Measurements from ENCODE around the gene HCRTR1.

The HCRTR1 gene

DNA sequence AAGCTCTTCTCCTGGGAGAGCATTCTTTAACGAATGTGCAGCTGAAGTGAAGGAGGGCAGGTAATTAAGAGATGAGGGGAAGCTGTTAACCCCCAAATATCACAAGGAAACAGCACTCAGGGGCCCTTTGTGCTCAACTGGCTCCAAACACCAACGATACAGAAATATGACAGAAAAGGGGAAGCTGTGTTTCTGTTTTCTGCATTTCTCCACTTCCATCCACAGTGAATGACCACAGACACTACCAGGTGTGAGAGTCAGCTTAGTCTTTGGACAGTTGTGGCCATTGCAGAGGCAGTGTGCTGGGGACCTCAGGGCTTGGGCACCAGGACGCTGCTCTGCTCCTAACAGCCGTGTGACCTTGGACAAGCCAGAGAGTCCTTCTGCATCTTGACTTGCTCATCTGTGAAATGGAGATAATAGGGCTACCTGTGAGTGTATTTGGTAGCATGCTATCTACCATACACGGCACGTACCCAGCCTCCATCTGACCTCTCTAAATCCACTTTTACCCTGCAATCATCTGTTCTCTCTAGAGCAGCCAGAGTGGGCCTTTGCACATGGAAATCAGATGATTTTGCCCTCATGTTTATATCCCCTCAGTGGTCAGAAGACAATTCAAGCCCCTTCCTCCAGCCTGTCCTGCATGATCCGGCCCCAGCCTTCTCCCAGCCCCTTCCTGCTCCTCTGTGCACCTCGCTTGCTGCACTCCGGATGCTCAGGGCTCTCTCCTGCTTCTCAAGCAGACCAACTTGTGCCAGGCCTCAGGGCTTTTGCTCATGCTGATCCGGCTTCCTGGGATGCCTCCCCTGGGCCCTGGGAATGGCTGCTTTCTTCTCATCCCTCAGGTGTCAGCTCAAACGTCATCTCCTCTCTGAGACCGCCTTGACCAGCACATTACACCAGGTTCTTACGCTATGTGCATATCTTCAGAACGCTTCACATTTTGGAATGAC is 45.9 kb upstream of the HCRTR1 start:
- TF ChIP-seq, protein P1, sequence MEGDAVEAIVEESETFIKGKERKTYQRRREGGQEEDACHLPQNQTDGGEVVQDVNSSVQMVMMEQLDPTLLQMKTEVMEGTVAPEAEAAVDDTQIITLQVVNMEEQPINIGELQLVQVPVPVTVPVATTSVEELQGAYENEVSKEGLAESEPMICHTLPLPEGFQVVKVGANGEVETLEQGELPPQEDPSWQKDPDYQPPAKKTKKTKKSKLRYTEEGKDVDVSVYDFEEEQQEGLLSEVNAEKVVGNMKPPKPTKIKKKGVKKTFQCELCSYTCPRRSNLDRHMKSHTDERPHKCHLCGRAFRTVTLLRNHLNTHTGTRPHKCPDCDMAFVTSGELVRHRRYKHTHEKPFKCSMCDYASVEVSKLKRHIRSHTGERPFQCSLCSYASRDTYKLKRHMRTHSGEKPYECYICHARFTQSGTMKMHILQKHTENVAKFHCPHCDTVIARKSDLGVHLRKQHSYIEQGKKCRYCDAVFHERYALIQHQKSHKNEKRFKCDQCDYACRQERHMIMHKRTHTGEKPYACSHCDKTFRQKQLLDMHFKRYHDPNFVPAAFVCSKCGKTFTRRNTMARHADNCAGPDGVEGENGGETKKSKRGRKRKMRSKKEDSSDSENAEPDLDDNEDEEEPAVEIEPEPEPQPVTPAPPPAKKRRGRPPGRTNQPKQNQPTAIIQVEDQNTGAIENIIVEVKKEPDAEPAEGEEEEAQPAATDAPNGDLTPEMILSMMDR (conservative IDR thresholded peaks at IDR 0.05): no peak
- no peak for TF ChIP-seq ZFX (IDR thresholded peaks at IDR 0.05)
- no peak overlapping the region for H3K27ac ChIP-seq

DNA sequence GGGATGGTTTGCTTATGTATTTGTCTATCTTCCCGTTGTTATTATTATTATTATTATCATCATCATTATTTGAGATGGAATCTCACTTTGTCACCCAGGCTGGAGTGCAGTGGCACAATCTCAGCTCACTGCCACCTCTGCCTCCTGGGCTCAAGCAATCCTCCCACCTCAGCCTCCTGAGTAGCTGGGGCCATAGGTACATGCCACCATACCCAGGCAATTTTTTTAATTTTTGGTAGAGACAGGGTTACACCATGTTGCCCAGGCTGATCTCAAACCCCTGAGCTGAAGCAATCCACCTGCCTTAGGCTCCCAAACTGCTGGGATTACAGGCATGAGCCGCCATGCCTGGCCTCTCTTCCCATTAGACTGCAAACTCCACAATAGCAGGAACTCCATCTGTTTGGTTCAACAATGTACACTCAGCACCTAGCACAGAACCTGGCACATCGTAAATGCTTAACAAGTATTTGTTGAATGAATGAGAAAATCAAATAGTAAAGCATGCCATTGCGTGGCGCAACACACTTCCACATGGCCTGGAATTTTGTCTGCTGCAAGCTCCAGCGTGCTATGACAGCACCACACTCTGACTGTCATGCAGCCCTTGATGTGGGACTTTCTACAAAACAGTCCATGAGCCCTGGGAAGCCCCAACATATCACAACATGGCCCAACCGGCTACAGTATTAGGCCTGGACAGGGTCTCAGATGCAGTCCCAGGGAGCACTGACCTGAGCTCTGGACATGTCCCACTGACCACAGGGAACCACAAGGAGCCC is 45.0 kb upstream of the HCRTR1 start:
- H3K27ac ChIP-seq: no peak overlapping the region

DNA sequence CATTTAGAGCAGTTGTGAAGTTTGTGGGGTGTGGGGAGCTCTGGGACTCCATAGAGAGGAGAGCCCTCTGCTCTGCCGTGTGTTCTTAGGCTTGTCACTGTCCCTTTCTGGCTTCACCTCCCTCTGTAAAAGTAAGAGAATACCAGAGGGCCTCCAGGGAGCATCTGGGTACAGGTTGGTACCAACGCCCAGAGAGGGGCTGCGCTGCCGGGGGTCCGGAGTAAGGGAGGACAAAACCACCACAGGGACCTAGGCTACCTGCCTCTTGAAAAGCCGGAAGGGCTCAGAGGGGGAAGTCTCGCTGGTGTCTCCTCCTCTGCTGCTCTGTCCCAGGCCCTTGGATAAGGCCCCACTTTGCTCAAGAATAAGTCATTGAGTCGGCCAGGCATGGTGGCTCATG is 44.2 kb upstream of the HCRTR1 start:
- no peak for TF ChIP-seq ZFX (IDR thresholded peaks at IDR 0.05)
- TF ChIP-seq, protein P1 (conservative IDR thresholded peaks at IDR 0.05): no peak
- H3K27ac ChIP-seq: no peak overlapping the region

More for the DNA sequence above, 45.0 kb upstream of the HCRTR1 start:
- TF ChIP-seq ZFX (IDR thresholded peaks at IDR 0.05): no peak
- TF ChIP-seq, protein P1 (conservative IDR thresholded peaks at IDR 0.05): no peak

DNA sequence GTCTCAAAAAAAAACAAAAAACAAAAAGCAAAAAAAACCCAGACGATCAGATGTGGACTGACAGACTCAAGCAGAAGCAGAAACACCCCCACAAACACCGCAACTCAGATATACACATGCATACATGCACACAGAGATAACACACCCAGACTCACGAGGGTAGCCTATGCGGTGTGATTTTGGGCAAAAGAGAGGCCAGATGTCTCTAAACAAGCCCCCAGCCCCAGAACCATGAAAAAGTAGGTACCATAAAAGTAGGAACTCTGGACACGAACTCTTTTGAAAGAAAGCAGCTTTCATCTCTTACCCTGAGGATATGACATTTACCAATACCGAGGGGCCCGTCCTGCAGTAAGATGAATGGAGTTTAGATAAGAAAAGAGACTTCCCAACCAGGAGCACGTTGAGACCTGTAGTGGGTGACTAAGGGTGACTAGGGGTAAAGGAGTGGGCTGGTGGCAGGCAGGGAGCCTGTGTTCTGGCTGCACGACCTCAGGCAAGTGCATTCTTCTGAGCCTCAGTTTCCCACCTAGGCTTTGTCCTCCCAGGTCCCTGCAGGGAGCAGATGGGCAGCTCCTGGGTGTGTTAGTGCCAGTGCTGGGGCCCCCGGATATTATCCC is 42.6 kb upstream of the HCRTR1 start:
- no peak overlapping the region for H3K27ac ChIP-seq
- TF ChIP-seq, protein P1 (conservative IDR thresholded peaks at IDR 0.05): no peak
- no peak for TF ChIP-seq ZFX (IDR thresholded peaks at IDR 0.05)

DNA sequence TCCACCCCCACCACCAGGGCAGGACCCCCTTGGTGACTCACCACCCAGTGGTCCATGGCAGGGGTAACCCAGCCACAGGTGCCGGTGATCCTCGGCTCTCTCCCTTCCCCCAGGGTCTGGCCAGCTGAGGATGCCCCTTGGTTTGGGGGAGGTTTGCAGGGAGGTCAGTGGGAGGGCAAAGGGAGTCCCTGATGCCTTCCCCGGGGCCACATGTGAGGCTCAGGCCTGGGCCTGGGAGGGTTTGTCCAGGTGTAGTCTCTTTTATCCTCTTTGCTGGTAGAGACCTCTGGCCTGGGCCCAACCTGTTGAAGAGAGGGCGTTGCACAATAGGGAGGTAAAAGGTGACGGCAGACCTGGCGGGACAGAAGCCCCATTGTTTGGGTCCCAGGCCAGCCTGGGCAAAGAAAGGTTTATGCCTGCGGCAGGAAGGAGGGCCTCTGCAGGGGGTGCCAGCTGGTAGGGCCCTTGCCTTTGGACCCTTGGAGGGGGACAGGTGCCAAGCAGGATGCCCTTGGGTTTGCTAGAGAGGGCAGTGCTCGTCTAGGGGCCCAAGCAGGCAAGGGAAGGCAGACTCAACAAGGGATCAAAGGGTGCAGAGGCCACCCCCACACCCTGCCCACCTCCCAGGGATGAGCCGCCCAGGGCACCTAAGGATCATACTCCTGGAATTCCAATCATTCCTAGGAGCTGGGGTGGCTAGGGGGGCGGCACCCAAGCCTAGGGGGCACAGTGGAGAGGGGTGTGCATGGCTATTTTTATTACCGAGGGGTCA is 41.9 kb upstream of the HCRTR1 start:
- no peak for TF ChIP-seq ZFX (IDR thresholded peaks at IDR 0.05)
- TF ChIP-seq, protein P1 (conservative IDR thresholded peaks at IDR 0.05): no peak
- no peak overlapping the region for H3K27ac ChIP-seq

DNA sequence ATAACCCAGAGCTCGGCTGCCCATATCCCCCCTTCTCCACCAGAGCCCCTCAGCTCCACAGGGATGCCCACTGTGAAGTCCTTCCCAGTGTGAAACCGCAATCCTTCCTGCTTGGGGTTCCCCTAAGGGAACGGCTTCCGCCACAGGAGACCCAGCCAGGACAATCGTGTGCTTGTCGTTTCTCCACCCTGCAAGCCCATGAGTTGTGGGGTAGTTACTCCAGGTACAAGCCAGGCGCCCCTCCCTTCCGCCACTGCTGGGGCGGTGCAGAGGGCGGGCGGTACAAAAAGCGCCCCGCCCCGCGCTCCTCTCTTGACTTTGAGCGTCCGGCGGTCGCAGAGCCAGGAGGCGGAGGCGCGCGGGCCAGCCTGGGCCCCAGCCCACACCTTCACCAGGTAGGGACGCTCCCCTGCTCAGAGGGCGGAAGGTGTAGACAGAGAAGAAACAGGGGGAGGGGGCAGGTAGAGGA is 41.3 kb upstream of the HCRTR1 start, which contains the start of gene TINAGL1:
TINAGL1 (plus strand) TSS at position 315 of the 469 bp plus-strand sequence. CDS start 634 bp downstream, outside the sequence.
- TF ChIP-seq, protein P1 (conservative IDR thresholded peaks at IDR 0.05): no peak
- no peak for TF ChIP-seq ZFX (IDR thresholded peaks at IDR 0.05)
- no peak within 1 kb of the TSS for H3K27ac ChIP-seq
